Stimulated activated CD4-positive, alpha-beta T cell treated with anti-CD3 and anti-CD28 coated beads, Interleukin-4, amount 100 ng/mL, for 4 hours (primary cell): ENCODE measurements around the gene ZNF710.
"Not testable (repeated sequence)": the region's sequence is repeated elsewhere in the genome, so short reads cannot be mapped to it uniquely, and the experiment has no call there.

Experiments
- DNase-seq, 2 experiments: peaks; one replicate each; pipeline ENCODE4 v3.0.0-alpha.2; 2020

The ZNF710 gene

GRCh38 chr15:90062462-90062932, 61.4 kb downstream of the ZNF710 start:
- peak in 1 of 2 experiments; percentile 9 for DNase-seq

- no peak for DNase-seq
Measured at GRCh38 chr15:90062973-90063769, 62.0 kb downstream of the ZNF710 start.

- DNase-seq, result no peak
Measured at GRCh38 chr15:90063770-90064247, 62.7 kb downstream of the ZNF710 start.

GRCh38 chr15:90064911-90065681, 64.0 kb downstream of the ZNF710 start:
- DNase-seq, result no peak

- no peak for DNase-seq
Measured at GRCh38 chr15:90065682-90066049, 64.5 kb downstream of the ZNF710 start.

GRCh38 chr15:90067181-90067952, 66.2 kb downstream of the ZNF710 start:
- no peak for DNase-seq

GRCh38 chr15:90067953-90068606, 67.0 kb downstream of the ZNF710 start:
- no peak for DNase-seq

- not testable (repeated sequence) for DNase-seq
Measured at GRCh38 chr15:90070623-90071022, 69.5 kb downstream of the ZNF710 start.

GRCh38 chr15:90071220-90071807, 70.2 kb downstream of the ZNF710 start:
- peak; percentile 70 to 73 for DNase-seq

- DNase-seq, result no peak
Measured at GRCh38 chr15:90072978-90073640, 72.0 kb downstream of the ZNF710 start.

- DNase-seq, result no peak
Measured at GRCh38 chr15:90074023-90074422, 72.9 kb downstream of the ZNF710 start.

GRCh38 chr15:90074916-90075315, 73.8 kb downstream of the ZNF710 start:
- DNase-seq, result no peak

GRCh38 chr15:90075420-90076289, 74.5 kb downstream of the ZNF710 start:
- DNase-seq, result no peak

GRCh38 chr15:90076716-90077115, 75.6 kb downstream of the ZNF710 start:
- no peak for DNase-seq

- no peak for DNase-seq
Measured at GRCh38 chr15:90078965-90079364, 77.8 kb downstream of the ZNF710 start.

GRCh38 chr15:90079619-90080457, 78.7 kb downstream of the ZNF710 start:
- DNase-seq, result no peak

GRCh38 chr15:90080458-90080755, 79.3 kb downstream of the ZNF710 start:
- no peak for DNase-seq

GRCh38 chr15:90080818-90081393, 79.8 kb downstream of the ZNF710 start:
- no peak for DNase-seq

- no peak for DNase-seq
Measured at GRCh38 chr15:90082140-90082715, 81.1 kb downstream of the ZNF710 start.
